ENCODE results near the gene KCND3.

The KCND3 gene

GRCh38 chr1:111886741-111887140 is 102.7 kb downstream of the KCND3 start:
- no peaks in the 10 kb centered on the region for H3K4me1 ChIP-seq (ENCODE audit: low read length)
- no peak for TF ChIP-seq CTCF (IDR thresholded peaks at IDR 0.05; ENCODE audit: low read depth, low read length)
- TF ChIP-seq EZH2phosphoT487 (IDR thresholded peaks at IDR 0.05; ENCODE audit: low read depth): no peak
- H3K4me3 ChIP-seq (ENCODE audit: low read length): no peak overlapping the region
- no peaks in the 10 kb centered on the region for H4K20me1 ChIP-seq (ENCODE audit: insufficient read depth, low read length)
- no peak overlapping the region for H3K9ac ChIP-seq (ENCODE audit: low read length)
- peaks cover 15% of the 10 kb centered on the region for H3K27me3 ChIP-seq (ENCODE audit: low read depth, low read length)
- no peaks in the 10 kb centered on the region for H3K36me3 ChIP-seq (replicated peaks; ENCODE audit: low read depth, low read length)
- no peaks in the 10 kb centered on the region for H3K79me2 ChIP-seq (ENCODE audit: low read length)
- no peak overlapping the region for H2AFZ ChIP-seq (ENCODE audit: low read depth, low read length)
- no peak overlapping the region for H3K27ac ChIP-seq (ENCODE audit: low read length)
- H3K4me2 ChIP-seq (ENCODE audit: low read length): no peak overlapping the region
- no peaks in the 10 kb centered on the region for H3K9me3 ChIP-seq (ENCODE audit: insufficient read depth, low read length)

GRCh38 chr1:111884772-111885443 is 104.6 kb downstream of the KCND3 start:
- Histone ChIP-seq H3K4me2 (ENCODE audit: low read length) (no peak overlapping the region), H3K9ac (ENCODE audit: low read length) (no peak overlapping the region), H3K4me1 (ENCODE audit: low read length) (no peaks in the 10 kb centered on the region), H3K79me2 (ENCODE audit: low read length) (no peaks in the 10 kb centered on the region), H4K20me1 (ENCODE audit: insufficient read depth, low read length) (no peaks in the 10 kb centered on the region), H2AFZ (ENCODE audit: low read depth, low read length) (no peak overlapping the region), H3K27me3 (ENCODE audit: low read depth, low read length) (peaks cover 11% of the 10 kb centered on the region), H3K27ac (ENCODE audit: low read length) (no peak overlapping the region), H3K9me3 (ENCODE audit: insufficient read depth, low read length) (no peaks in the 10 kb centered on the region), H3K36me3 (replicated peaks; ENCODE audit: low read depth, low read length) (no peaks in the 10 kb centered on the region), H3K4me3 (ENCODE audit: low read length) (no peak overlapping the region)
- TF ChIP-seq EZH2phosphoT487 (IDR thresholded peaks at IDR 0.05; ENCODE audit: low read depth) (no peak), CTCF (IDR thresholded peaks at IDR 0.05; ENCODE audit: low read depth, low read length) (no peak)

GRCh38 chr1:111882986-111883560 is 106.4 kb downstream of the KCND3 start:
- Histone ChIP-seq H3K27ac (ENCODE audit: low read length) (no peak overlapping the region), H3K4me3 (ENCODE audit: low read length) (no peak overlapping the region), H3K27me3 (ENCODE audit: low read depth, low read length) (peaks cover 5% of the 10 kb centered on the region), H3K79me2 (ENCODE audit: low read length) (no peaks in the 10 kb centered on the region), H3K4me2 (ENCODE audit: low read length) (no peak overlapping the region), H3K9ac (ENCODE audit: low read length) (no peak overlapping the region), H3K36me3 (replicated peaks; ENCODE audit: low read depth, low read length) (no peaks in the 10 kb centered on the region), H3K9me3 (ENCODE audit: insufficient read depth, low read length) (no peaks in the 10 kb centered on the region), H4K20me1 (ENCODE audit: insufficient read depth, low read length) (no peaks in the 10 kb centered on the region), H3K4me1 (ENCODE audit: low read length) (no peaks in the 10 kb centered on the region), H2AFZ (ENCODE audit: low read depth, low read length) (no peak overlapping the region)
- TF ChIP-seq CTCF (IDR thresholded peaks at IDR 0.05; ENCODE audit: low read depth, low read length) (no peak), EZH2phosphoT487 (IDR thresholded peaks at IDR 0.05; ENCODE audit: low read depth) (no peak)

GRCh38 chr1:111882559-111882958 is 106.9 kb downstream of the KCND3 start:
- H3K27ac ChIP-seq (ENCODE audit: low read length): no peak overlapping the region
- no peak overlapping the region for H2AFZ ChIP-seq (ENCODE audit: low read depth, low read length)
- H3K9me3 ChIP-seq (ENCODE audit: insufficient read depth, low read length): no peaks in the 10 kb centered on the region
- no peaks in the 10 kb centered on the region for H3K79me2 ChIP-seq (ENCODE audit: low read length)
- no peak overlapping the region for H3K4me3 ChIP-seq (ENCODE audit: low read length)
- no peak overlapping the region for H3K4me2 ChIP-seq (ENCODE audit: low read length)
- H3K4me1 ChIP-seq (ENCODE audit: low read length): no peaks in the 10 kb centered on the region
- H4K20me1 ChIP-seq (ENCODE audit: insufficient read depth, low read length): no peaks in the 10 kb centered on the region
- H3K27me3 ChIP-seq (ENCODE audit: low read depth, low read length): peaks cover under 1% of the 10 kb centered on the region; the same call in 1 of the 2 replicates
- no peaks in the 10 kb centered on the region for H3K36me3 ChIP-seq (replicated peaks; ENCODE audit: low read depth, low read length)
- H3K9ac ChIP-seq (ENCODE audit: low read length): no peak overlapping the region
- TF ChIP-seq EZH2phosphoT487 (IDR thresholded peaks at IDR 0.05; ENCODE audit: low read depth) (no peak), CTCF (IDR thresholded peaks at IDR 0.05; ENCODE audit: low read depth, low read length) (no peak)
